ENCODE data around the gene ZNF714. TPM values are rescaled to one million over a fixed set of nuclear protein-coding genes. Genes with fewer than 3 reads are reported as not detected.

Gene ZNF714
- total RNA-seq: 7.2 and 13.9 TPM in 2 replicates

GRCh38 chr19:21082011-21082975 lies at the start of gene ZNF714:
Gene ZNF714 (plus strand): TSS chr19:21082203. CDS start chr19:21098269, 16,066 bp downstream.

GRCh38 chr19:21141787-21142464 lies 59.9 kb downstream of the ZNF714 start, which contains the start of gene ZNF431:
Gene ZNF431 (plus strand): TSS chr19:21142040. CDS start chr19:21142184, 144 bp downstream.

Other genes with a start within 250 kb of the ZNF714 start
- 4.9 and 7.2 TPM in 2 replicates for gene ZNF85, start 159.0 kb upstream of the ZNF714 start, total RNA-seq
- 7.2 and 28.3 TPM in 2 replicates for gene ZNF430, start 61.5 kb upstream of the ZNF714 start, total RNA-seq
- 6.6 and 9.9 TPM in 2 replicates for gene ZNF431, start 59.8 kb downstream of the ZNF714 start, total RNA-seq
- gene ZNF708, start 247.2 kb downstream of the ZNF714 start, total RNA-seq: 2.1 and 2.3 TPM in 2 replicates